HepG2 (cell line): Measurements from ENCODE around the gene SLC13A3. TPM values are rescaled to one million over a fixed set of nuclear protein-coding genes. Genes with fewer than 3 reads are reported as not detected.

Experiments used
- BHLHE40 ChIP-seq: IDR thresholded peaks from 2 replicates; pipeline ENCODE4 v1.6.1; 2011; ENCODE audit warnings: low read length, improper control_type of control experiment
- BORCS8-MEF2B ChIP-seq: sonication (generic); formaldehyde crosslinking; IDR thresholded peaks from 2 replicates; pipeline ENCODE4 v1.8.0; 2022; ENCODE audit warnings: mild to moderate bottlenecking, missing genetic modification reagents
- JUNB ChIP-seq: sonication (generic); formaldehyde crosslinking; IDR thresholded peaks from 2 replicates; pipeline ENCODE4 v1.8.0; 2022; ENCODE audit warnings: missing genetic modification reagents, mild to moderate bottlenecking, borderline replicate concordance
- KDM1A ChIP-seq: IDR thresholded peaks from 2 replicates; pipeline ENCODE4 v1.6.1; 2016; ENCODE audit warnings: missing compliant biosample characterization
- MLLT10 ChIP-seq: sonication (generic); formaldehyde crosslinking; IDR thresholded peaks from 2 replicates; pipeline ENCODE4 v1.4.0; 2020; ENCODE audit warnings: missing genetic modification reagents
- RORA ChIP-seq: sonication (generic); formaldehyde crosslinking; IDR thresholded peaks from 2 replicates; pipeline ENCODE4 v1.5.0; 2020; ENCODE audit warnings: mild to moderate bottlenecking, missing genetic modification reagents, moderate library complexity
- ZMYM2 ChIP-seq: sonication (generic); formaldehyde crosslinking; IDR thresholded peaks from 2 replicates; pipeline ENCODE4 v1.8.0; 2022; ENCODE audit warnings: mild to moderate bottlenecking, missing genetic modification reagents
- ZNF629 ChIP-seq: sonication (generic); formaldehyde crosslinking; conservative IDR thresholded peaks from 2 replicates; pipeline ENCODE4 v1.5.0; 2020; ENCODE audit warnings: missing genetic modification reagents
- ZNF782 ChIP-seq: sonication (generic); formaldehyde crosslinking; IDR thresholded peaks from 2 replicates; pipeline ENCODE4 v1.4.0; 2020; ENCODE audit warnings: missing genetic modification reagents, mild to moderate bottlenecking, borderline replicate concordance
- polyA plus RNA-seq, 8 experiments: library from polyadenylated mRNA; depleted of rRNA in 3 of 8; stranded (reverse) in 7 of 8; unstranded in 1 of 8; fragments of >200 nt; fragmentation: Illumina TruSeq in 4 of 8; extraction: Trizol in 4 of 8; gene quantifications; 2 replicates each; pipeline versions ENCODE4 v1.2.1 to v1.2.3, GENCODE V29; 2011 to 2016; ENCODE audit warnings: low read depth in 4 of 8, missing spikeins in 1 of 8, mixed read lengths in 1 of 8; ENCODE audit not compliant: insufficient read depth in 1 of 8
- total RNA-seq, 5 experiments: library from RNA; depleted of rRNA; stranded (reverse); fragments of >200 nt; fragmentation: Illumina TruSeq; extraction: Trizol; gene quantifications; 2 replicates each; pipeline ENCODE4 v1.2.3, GENCODE V29; 2016; ENCODE audit warnings: low read depth in 1 of 5
- TF ChIP-seq, protein P1 (sequence below): sonication (generic); formaldehyde crosslinking; IDR thresholded peaks from 2 replicates; pipeline ENCODE4 v1.4.0; 2020; ENCODE audit warnings: low read depth, mild to moderate bottlenecking, missing genetic modification reagents
- TF ChIP-seq, protein P2 (sequence below): sonication (generic); formaldehyde crosslinking; IDR thresholded peaks from 2 replicates; pipeline ENCODE4 v1.4.0; 2020; ENCODE audit warnings: mild to moderate bottlenecking, missing genetic modification reagents, borderline replicate concordance
- TF ChIP-seq, protein P3 (sequence below): sonication (generic); formaldehyde crosslinking; IDR thresholded peaks from 2 replicates; pipeline ENCODE4 v1.4.0; 2020; ENCODE audit warnings: missing genetic modification reagents, borderline replicate concordance

The SLC13A3 gene
- total and polyA plus RNA-seq, 2 of the 13 experiments (the other 11 are each of a cell fraction or from before 2014, with no cell fraction given): 66.5 to 76.0 TPM

DNA sequence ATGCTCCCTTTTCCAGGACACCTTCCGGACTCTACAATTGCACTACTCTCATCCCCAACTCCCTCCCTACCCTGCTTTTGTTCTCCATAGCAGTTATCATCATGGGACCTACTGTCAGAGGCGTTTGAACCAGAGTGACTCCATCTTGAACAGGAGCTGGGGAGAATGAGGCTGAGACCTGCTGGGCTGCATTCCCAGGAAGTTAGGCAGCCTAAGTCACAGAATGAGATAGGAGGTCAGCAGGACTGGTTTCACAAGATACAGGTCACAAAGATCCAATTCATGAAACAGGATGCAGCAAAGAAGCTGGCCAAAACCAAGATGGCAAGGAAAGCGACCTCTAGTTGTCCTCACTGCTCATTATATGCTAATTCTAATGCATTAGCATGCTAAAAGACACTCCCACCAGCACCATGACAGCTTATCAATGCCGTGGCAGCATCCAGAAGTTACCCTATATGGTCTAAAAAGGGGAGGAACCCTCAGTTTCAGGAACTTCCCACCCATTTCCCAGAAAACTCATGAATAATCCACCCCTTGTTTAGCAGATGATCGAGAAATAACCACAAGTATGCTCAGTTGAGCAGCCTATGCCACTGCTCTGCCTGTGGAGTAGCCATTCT, 15.6 kb downstream of the SLC13A3 start (continued):
- TF ChIP-seq, protein P1, sequence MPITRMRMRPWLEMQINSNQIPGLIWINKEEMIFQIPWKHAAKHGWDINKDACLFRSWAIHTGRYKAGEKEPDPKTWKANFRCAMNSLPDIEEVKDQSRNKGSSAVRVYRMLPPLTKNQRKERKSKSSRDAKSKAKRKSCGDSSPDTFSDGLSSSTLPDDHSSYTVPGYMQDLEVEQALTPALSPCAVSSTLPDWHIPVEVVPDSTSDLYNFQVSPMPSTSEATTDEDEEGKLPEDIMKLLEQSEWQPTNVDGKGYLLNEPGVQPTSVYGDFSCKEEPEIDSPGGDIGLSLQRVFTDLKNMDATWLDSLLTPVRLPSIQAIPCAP (CRISPR knock-in tag): no peak
- TF ChIP-seq, protein P2, sequence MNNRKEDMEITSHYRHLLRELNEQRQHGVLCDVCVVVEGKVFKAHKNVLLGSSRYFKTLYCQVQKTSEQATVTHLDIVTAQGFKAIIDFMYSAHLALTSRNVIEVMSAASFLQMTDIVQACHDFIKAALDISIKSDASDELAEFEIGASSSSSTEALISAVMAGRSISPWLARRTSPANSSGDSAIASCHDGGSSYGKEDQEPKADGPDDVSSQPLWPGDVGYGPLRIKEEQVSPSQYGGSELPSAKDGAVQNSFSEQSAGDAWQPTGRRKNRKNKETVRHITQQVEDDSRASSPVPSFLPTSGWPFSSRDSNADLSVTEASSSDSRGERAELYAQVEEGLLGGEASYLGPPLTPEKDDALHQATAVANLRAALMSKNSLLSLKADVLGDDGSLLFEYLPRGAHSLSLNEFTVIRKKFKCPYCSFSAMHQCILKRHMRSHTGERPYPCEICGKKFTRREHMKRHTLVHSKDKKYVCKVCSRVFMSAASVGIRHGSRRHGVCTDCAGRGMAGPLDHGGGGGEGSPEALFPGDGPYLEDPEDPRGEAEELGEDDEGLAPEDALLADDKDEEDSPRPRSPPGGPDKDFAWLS: no peak
- TF ChIP-seq, protein P3, sequence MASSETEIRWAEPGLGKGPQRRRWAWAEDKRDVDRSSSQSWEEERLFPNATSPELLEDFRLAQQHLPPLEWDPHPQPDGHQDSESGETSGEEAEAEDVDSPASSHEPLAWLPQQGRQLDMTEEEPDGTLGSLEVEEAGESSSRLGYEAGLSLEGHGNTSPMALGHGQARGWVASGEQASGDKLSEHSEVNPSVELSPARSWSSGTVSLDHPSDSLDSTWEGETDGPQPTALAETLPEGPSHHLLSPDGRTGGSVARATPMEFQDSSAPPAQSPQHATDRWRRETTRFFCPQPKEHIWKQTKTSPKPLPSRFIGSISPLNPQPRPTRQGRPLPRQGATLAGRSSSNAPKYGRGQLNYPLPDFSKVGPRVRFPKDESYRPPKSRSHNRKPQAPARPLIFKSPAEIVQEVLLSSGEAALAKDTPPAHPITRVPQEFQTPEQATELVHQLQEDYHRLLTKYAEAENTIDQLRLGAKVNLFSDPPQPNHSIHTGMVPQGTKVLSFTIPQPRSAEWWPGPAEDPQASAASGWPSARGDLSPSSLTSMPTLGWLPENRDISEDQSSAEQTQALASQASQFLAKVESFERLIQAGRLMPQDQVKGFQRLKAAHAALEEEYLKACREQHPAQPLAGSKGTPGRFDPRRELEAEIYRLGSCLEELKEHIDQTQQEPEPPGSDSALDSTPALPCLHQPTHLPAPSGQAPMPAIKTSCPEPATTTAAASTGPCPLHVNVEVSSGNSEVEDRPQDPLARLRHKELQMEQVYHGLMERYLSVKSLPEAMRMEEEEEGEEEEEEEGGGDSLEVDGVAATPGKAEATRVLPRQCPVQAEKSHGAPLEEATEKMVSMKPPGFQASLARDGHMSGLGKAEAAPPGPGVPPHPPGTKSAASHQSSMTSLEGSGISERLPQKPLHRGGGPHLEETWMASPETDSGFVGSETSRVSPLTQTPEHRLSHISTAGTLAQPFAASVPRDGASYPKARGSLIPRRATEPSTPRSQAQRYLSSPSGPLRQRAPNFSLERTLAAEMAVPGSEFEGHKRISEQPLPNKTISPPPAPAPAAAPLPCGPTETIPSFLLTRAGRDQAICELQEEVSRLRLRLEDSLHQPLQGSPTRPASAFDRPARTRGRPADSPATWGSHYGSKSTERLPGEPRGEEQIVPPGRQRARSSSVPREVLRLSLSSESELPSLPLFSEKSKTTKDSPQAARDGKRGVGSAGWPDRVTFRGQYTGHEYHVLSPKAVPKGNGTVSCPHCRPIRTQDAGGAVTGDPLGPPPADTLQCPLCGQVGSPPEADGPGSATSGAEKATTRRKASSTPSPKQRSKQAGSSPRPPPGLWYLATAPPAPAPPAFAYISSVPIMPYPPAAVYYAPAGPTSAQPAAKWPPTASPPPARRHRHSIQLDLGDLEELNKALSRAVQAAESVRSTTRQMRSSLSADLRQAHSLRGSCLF (CRISPR knock-in tag): no peak
- no peak for TF ChIP-seq ZMYM2 (CRISPR knock-in tag)
- TF ChIP-seq JUNB (CRISPR knock-in tag): no peak
- TF ChIP-seq ZNF782 (CRISPR knock-in tag): no peak
- TF ChIP-seq KDM1A (CRISPR knock-in tag): 0 out of 2 replicates have a peak, but pooled peaks have one; percentile 16
- no peak for TF ChIP-seq RORA
- no peak for TF ChIP-seq BHLHE40
- TF ChIP-seq ZNF629 (CRISPR knock-in tag): 0 out of 2 replicates have a peak, but pooled peaks have one; percentile 3
- TF ChIP-seq MLLT10 (CRISPR knock-in tag): no peak
- TF ChIP-seq BORCS8-MEF2B (CRISPR knock-in tag): peak; percentile 36; the same call in 1 of the 2 replicates
